Astrocyte of the spinal cord (primary cell): ENCODE results near the gene HDAC4.

Experiments used
- DNase-seq: peaks from one replicate; pipeline ENCODE4 v3.0.0; 2011; ENCODE audit warnings: low read depth, low spot score
- H3K4me3 ChIP-seq: 2 replicates; pipeline ENCODE4 v1.5.1; 2011; ENCODE audit warnings: low read depth, mild to moderate bottlenecking, low read length, moderate library complexity
- in situ Hi-C: cut with HindIII; loops from 2 replicates; pipeline ENCODE4 v1.10.0; 2017; ENCODE audit warnings: low sequenced_read_pairs
- TF ChIP-seq, protein P1 (sequence below): IDR thresholded peaks from 2 replicates; pipeline ENCODE4 v1.5.1; 2012; ENCODE audit warnings: low read depth, mild to moderate bottlenecking, low read length, inconsistent platforms

Gene HDAC4

DNA sequence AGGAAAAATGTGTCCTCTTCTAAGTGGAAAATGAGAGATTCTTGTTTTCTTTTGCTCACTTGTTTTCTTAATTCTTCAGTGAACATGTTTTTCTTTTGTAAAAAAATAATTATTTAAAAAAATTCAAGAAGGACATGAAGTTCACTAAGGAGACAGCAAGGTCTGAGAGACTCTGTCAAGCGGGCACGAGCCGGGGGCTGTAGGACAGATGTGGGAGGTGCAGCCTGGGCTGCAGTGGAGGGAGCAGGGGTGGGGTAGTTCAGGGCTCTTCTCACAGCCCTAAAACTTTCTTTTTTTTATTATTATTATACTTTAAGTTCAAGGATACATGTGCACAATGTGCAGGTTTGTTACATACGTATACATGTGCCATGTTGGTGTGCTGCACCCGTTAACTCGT, 4.3 kb upstream of the HDAC4 start:
- TF ChIP-seq, protein P1, sequence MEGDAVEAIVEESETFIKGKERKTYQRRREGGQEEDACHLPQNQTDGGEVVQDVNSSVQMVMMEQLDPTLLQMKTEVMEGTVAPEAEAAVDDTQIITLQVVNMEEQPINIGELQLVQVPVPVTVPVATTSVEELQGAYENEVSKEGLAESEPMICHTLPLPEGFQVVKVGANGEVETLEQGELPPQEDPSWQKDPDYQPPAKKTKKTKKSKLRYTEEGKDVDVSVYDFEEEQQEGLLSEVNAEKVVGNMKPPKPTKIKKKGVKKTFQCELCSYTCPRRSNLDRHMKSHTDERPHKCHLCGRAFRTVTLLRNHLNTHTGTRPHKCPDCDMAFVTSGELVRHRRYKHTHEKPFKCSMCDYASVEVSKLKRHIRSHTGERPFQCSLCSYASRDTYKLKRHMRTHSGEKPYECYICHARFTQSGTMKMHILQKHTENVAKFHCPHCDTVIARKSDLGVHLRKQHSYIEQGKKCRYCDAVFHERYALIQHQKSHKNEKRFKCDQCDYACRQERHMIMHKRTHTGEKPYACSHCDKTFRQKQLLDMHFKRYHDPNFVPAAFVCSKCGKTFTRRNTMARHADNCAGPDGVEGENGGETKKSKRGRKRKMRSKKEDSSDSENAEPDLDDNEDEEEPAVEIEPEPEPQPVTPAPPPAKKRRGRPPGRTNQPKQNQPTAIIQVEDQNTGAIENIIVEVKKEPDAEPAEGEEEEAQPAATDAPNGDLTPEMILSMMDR: no peak
- H3K4me3 ChIP-seq: no peak overlapping the region
- in situ Hi-C loops: no loop called here
- DNase-seq: no peak

DNA sequence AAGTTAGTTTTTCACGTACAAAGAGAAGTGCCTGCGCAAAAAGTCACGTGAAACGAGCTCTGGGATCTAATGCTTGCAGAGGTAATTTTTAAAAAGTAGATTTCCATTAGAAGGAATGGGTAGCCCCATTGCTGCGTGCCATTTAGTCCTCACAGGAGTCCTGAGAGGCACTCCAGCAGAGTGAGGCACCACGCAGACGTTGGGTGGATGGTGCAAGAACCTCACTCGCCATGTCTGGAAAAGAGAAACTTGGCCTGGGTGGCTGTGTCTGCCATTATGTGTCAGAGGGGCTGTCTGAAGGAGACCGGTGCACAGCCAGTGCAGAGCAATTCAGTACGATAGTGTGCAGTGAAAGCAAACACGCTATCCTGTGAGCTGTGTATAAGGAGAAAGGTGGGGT, 1.8 kb upstream of the HDAC4 start:
- TF ChIP-seq, protein P1: no peak
- in situ Hi-C loops: no loop called here
- DNase-seq: no peak
- no peak overlapping the region for H3K4me3 ChIP-seq

DNA sequence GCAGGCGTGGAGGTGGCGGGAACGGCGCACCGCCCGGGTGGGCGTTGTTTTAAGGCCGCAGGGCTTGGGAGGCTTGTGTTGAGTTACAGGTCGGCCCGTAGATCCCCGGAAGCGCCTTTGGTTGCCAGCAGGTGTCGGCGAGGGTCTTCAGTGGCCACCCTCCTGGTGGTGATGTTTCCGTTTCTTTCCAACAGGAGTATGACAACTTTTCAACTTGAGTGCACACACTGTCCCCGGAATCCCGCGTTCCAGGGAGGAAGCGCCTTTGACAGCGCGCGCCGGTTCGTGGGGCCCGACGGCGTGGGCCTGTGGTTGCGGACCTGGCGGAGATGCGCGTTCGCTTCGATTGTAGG, 1.0 kb upstream of the HDAC4 start:
- TF ChIP-seq, protein P1: no peak
- no peak for DNase-seq
- peak overlapping the region; percentile 90 for H3K4me3 ChIP-seq
- in situ Hi-C loops: no loop called here

DNA sequence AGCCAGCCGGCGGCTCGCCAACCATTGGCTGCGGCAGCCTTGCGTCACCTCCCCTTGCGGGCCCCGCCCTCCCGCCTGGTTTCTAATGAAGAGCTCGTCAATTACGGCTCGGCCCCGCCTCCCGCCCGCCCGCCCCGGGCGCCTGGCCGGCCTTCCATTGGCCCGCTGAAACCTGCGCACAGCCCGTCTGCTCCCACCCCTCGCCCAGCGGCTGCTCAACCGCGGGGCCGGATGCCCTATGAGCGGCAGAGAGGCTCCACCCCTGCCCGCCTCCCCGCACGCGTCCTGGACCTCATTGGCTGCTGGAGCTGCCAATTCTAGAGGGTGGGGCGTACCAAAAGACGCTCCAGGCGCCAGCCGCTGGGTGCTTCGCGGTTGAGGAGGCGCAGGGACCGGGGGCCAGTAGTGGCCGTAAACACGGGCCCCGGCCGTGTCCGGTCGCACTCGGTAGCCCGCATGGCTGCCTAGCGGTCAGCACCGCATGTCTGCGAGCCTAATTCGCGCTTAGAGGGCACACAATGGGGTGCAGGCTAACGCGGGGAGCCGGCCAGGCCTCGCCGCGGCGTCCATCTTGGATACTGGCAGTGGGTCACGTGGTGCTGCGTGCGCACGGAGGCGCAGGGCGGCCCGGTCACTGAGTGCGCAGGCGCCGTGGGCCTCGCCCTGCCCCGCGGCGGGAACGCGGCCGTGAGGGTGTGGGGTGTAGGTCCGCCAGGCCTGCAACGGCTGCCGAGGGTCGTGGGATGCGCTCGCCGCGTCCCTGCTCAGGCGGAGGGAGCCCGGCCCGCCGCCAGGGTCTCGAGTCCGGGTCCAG, 454 bp upstream of the HDAC4 start:
- peak overlapping the region; percentile 90 for H3K4me3 ChIP-seq
- DNase-seq: peak; percentile 99
- in situ Hi-C loops: no loop called here
- TF ChIP-seq, protein P1: no peak

DNA sequence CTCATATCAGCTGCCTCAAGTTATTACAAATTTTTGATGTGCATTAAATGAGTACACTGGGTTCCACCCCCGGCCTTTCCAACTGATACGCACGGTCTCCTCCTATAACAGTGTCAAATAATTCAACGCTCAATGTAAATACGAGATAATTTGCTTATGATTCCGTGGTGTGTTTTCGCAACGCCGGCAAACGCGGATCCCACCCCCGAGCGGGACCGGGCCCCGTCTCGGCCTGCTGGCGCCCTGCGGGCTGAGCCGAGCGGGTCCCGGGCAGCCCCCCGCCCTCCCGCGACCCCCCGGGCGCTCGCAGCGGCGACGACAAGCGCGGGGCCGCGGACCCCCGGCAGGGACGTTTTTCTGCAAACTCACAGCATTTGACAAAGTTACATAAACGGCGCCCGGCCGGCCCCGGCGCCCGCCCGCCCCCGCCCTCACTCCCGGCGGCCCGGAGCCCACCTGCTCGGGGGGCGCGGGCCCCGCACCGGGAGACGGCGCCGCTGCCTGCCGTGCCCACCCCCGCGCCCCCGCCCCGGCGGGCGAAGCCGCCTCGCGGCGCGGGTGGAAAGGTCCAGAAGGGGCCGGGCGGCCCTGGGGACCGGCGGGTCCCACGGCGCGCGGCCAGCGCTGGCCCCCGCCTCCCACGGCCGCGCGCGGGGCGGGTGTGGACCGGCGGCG, 762 bp downstream of the HDAC4 start:
- TF ChIP-seq, protein P1: no peak
- DNase-seq: no peak
- H3K4me3 ChIP-seq: peak overlapping the region; percentile 56
- in situ Hi-C loops: no loop called here

DNA sequence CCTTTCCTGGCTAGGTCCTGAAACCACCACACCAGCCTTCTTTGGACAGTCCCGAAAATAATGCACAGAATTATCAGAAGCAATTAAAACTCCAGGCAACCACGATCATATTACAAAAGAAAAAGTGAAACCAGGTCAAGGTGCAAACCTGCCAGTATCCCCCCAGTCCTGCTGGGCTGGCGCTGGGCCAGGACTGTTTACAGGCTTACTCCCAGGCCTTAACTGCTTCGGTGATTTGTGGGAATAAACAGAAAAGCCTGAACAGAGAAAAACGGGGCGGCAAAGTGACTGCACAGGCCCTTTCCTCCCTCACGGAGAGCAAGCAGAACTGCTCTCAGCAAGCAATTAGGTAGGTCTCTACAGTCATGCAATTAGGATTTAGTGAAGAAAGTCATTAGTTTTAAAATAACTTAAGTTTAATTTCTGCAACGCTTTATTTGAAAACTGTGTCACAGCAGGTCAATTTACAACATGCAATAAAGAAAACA, 1.3 kb downstream of the HDAC4 start:
- TF ChIP-seq, protein P1: no peak
- in situ Hi-C loops: no loop called here
- H3K4me3 ChIP-seq: peak overlapping the region; percentile 56
- peak; percentile 30 for DNase-seq
